H1 (cell line): ENCODE measurements around the gene DOK3. TPM values are rescaled to one million over a fixed set of nuclear protein-coding genes. Genes with fewer than 3 reads are reported as not detected.

Experiments used
- CTCF ChIA-PET: fragments of 300-600 bp; sonication (Branson Sonifier 250); formaldehyde crosslinking; loops from one replicate; lab custom pipeline; 2021; ENCODE audit not compliant: partially characterized antibody; lab: Charles Lee
- POLR2A ChIA-PET: fragments of 300-600 bp; sonication (Branson Sonifier 250); formaldehyde crosslinking; loops from one replicate; lab custom pipeline; 2021; ENCODE audit warnings: inconsistent platforms; ENCODE audit not compliant: partially characterized antibody; lab: Charles Lee
- DNase-seq, 2 experiments: peaks; one replicate each; pipeline versions ENCODE4 v3.0.0 to v3.0.0-alpha.2; 2010 to 2022; ENCODE audit warnings: low spot score in 2 of 2, low read depth in 1 of 2, mixed read lengths in 1 of 2
- FAIRE-seq: peaks from 2 replicates; lab custom pipeline; 2011; peaks lifted over from hg19 to GRCh38; lab: Jason Lieb, UNC
- H2AFZ ChIP-seq: 2 replicates; pipeline ENCODE4 v1.8.1; 2012; ENCODE audit warnings: low read length, inconsistent platforms
- H2AK5ac ChIP-seq: 2 replicates; pipeline ENCODE4 v1.6.1; 2013; ENCODE audit warnings: low read depth, low read length
- H2BK120ac ChIP-seq: replicated peaks from 2 replicates; pipeline ENCODE3; 2013; ENCODE audit warnings: low read depth, low read length, inconsistent platforms
- H2BK12ac ChIP-seq: 2 replicates; pipeline ENCODE4 v1.6.1; 2013; ENCODE audit warnings: low read depth, low read length
- H2BK15ac ChIP-seq: 2 replicates; pipeline ENCODE4 v1.6.1; 2013; ENCODE audit warnings: low read length
- H2BK20ac ChIP-seq: 2 replicates; pipeline ENCODE4 v1.6.1; 2013; ENCODE audit warnings: low read length
- H2BK5ac ChIP-seq: 2 replicates; pipeline ENCODE4 v1.6.1; 2013; ENCODE audit warnings: low read depth, low read length
- H3K14ac ChIP-seq: 2 replicates; pipeline ENCODE4 v1.6.1; 2013; ENCODE audit warnings: inconsistent platforms; ENCODE audit not compliant: insufficient read length
- H3K18ac ChIP-seq: 2 replicates; pipeline ENCODE4 v1.6.1; 2013; ENCODE audit warnings: low read length; ENCODE audit errors: extremely low read depth
- H3K23ac ChIP-seq: 2 replicates; pipeline ENCODE4 v1.6.1; 2013; ENCODE audit warnings: inconsistent platforms; ENCODE audit not compliant: insufficient read length
- H3K23me2 ChIP-seq: 2 replicates; pipeline ENCODE4 v1.6.1; 2013; ENCODE audit warnings: low read depth, low read length
- H3K27ac ChIP-seq: 2 replicates; pipeline ENCODE4 v1.6.1; 2011; ENCODE audit warnings: low read depth, low read length, inconsistent platforms
- H3K27me3 ChIP-seq, 4 experiments: replicated peaks in 1 of 4; 1 replicate in 1 of 4; 2 replicates in 3 of 4; pipeline versions ENCODE4 v1.6.1 to v1.8.1; 2011 to 2013; ENCODE audit warnings: low read length in 3 of 4, mild to moderate bottlenecking in 3 of 4, inconsistent platforms in 2 of 4, mixed read lengths in 2 of 4, moderate library complexity in 1 of 4; ENCODE audit not compliant: control insufficient read depth in 3 of 4, insufficient read depth in 3 of 4; ENCODE audit errors: extremely low read depth in 1 of 4
- H3K36me3 ChIP-seq, 4 experiments: 2 replicates each; pipeline versions ENCODE4 v1.6.1 to v1.8.1; 2011 to 2013; ENCODE audit warnings: mild to moderate bottlenecking in 4 of 4, low read length in 3 of 4, moderate library complexity in 2 of 4, control low read depth in 1 of 4, inconsistent platforms in 1 of 4; ENCODE audit not compliant: insufficient read depth in 4 of 4, control insufficient read depth in 2 of 4
- H3K4ac ChIP-seq: replicated peaks from 2 replicates; pipeline ENCODE3; 2013; ENCODE audit warnings: low read length, low read depth, mixed read lengths, inconsistent platforms; ENCODE audit not compliant: insufficient read length
- H3K4me1 ChIP-seq, 4 experiments: replicated peaks in 1 of 4; 1 replicate in 1 of 4; 2 replicates in 3 of 4; pipeline versions ENCODE4 v1.6.1 to v1.8.1; 2011 to 2013; ENCODE audit warnings: low read length in 3 of 4, inconsistent platforms in 2 of 4, mixed read lengths in 1 of 4; ENCODE audit not compliant: insufficient read depth in 4 of 4, control insufficient read depth in 3 of 4
- H3K4me2 ChIP-seq, 2 experiments: 2 replicates each; pipeline versions ENCODE4 v1.6.1 to v1.8.1; 2011 to 2013; ENCODE audit warnings: low read depth in 2 of 2, low read length in 2 of 2, control low read depth in 1 of 2, inconsistent platforms in 1 of 2, mild to moderate bottlenecking in 1 of 2; ENCODE audit not compliant: insufficient read depth in 1 of 2
- H3K4me3 ChIP-seq, 4 experiments: fragments of 200-600, 300-600 bp in 1 of 4; sonication (generic), shearing (Covaris generic), sonication (Bioruptor Twin) in 1 of 4; 2 replicates each; pipeline versions ENCODE4 v1.5.1 to v1.8.1; 2011 to 2016; ENCODE audit warnings: low read length in 4 of 4, low read depth in 3 of 4, control low read depth in 2 of 4, inconsistent platforms in 2 of 4, mild to moderate bottlenecking in 2 of 4, mixed read lengths in 1 of 4, moderate library complexity in 1 of 4; ENCODE audit not compliant: insufficient read depth in 2 of 4; ENCODE audit errors: extremely low read depth in 1 of 4
- H3K56ac ChIP-seq: replicated peaks from 2 replicates; pipeline ENCODE3; 2013; ENCODE audit warnings: low read depth, mild to moderate bottlenecking, mixed read lengths, low read length, inconsistent platforms; ENCODE audit not compliant: insufficient read length
- H3K79me1 ChIP-seq: 2 replicates; pipeline ENCODE4 v1.6.1; 2013; ENCODE audit warnings: low read depth, low read length, control low read depth
- H3K79me2 ChIP-seq, 2 experiments: 2 replicates each; pipeline versions ENCODE4 v1.6.1 to v1.8.1; 2012 to 2013; ENCODE audit warnings: low read length in 2 of 2, mild to moderate bottlenecking in 2 of 2, inconsistent platforms in 1 of 2; ENCODE audit not compliant: insufficient read depth in 2 of 2, control insufficient read depth in 1 of 2
- H3K9ac ChIP-seq, 4 experiments: replicated peaks in 1 of 4; 1 replicate in 1 of 4; 2 replicates in 3 of 4; pipeline versions ENCODE4 v1.6.1 to v1.8.1; 2011 to 2013; ENCODE audit warnings: low read depth in 3 of 4, low read length in 3 of 4, control low read depth in 2 of 4, mild to moderate bottlenecking in 2 of 4, moderate library complexity in 2 of 4, inconsistent platforms in 1 of 4; ENCODE audit errors: extremely low read depth in 1 of 4
- H3K9me3 ChIP-seq, 2 experiments: 2 replicates each; pipeline versions ENCODE4 v1.6.1 to v1.8.1; 2012 to 2013; ENCODE audit warnings: mild to moderate bottlenecking in 2 of 2, moderate library complexity in 2 of 2, control low read depth in 1 of 2, inconsistent platforms in 1 of 2, low read depth in 1 of 2, low read length in 1 of 2, mixed read lengths in 1 of 2; ENCODE audit not compliant: insufficient read depth in 2 of 2
- H4K20me1 ChIP-seq, 2 experiments: replicated peaks in 1 of 2; 2 replicates each; pipeline versions ENCODE3 to v1.8.1; 2011 to 2013; ENCODE audit warnings: inconsistent platforms in 2 of 2, low read length in 2 of 2, mild to moderate bottlenecking in 1 of 2; ENCODE audit not compliant: insufficient read depth in 2 of 2, control insufficient read depth in 1 of 2
- H4K5ac ChIP-seq: 2 replicates; pipeline ENCODE4 v1.6.1; 2013; ENCODE audit warnings: low read length, low read depth, mixed read lengths, inconsistent platforms; ENCODE audit not compliant: insufficient read length
- H4K8ac ChIP-seq: 2 replicates; pipeline ENCODE4 v1.8.0; 2013; ENCODE audit warnings: mild to moderate bottlenecking, moderate library complexity, low read length, inconsistent platforms; ENCODE audit not compliant: insufficient read depth; ENCODE audit errors: extremely low read depth
- H4K91ac ChIP-seq: replicated peaks from 2 replicates; pipeline ENCODE3; 2013; ENCODE audit warnings: low read length, mixed read lengths, inconsistent platforms; ENCODE audit not compliant: insufficient read length
- JUND ChIP-seq: IDR thresholded peaks from 2 replicates; pipeline ENCODE4 v1.6.1; 2011; ENCODE audit warnings: mild to moderate bottlenecking, improper control_type of control experiment, low read length
- RAD21 ChIP-seq, 2 experiments: IDR thresholded peaks in 1 of 2; conservative IDR thresholded peaks in 1 of 2; 2 replicates each; pipeline ENCODE4 v1.6.1; 2011; ENCODE audit warnings: low read depth in 2 of 2, low read length in 2 of 2, improper control_type of control experiment in 1 of 2, inconsistent platforms in 1 of 2, mild to moderate bottlenecking in 1 of 2, moderate library complexity in 1 of 2
- WGBS, 2 experiments: shearing (Covaris generic) in 1 of 2; methylation state at CpG; one replicate each; pipeline versions ENCODE4 v1.1.6 to v1.1.7; 2013 to 2015; ENCODE audit warnings: low lambda C conversion rate in 2 of 2, mixed read lengths in 2 of 2, inconsistent platforms in 1 of 2, low coverage in 1 of 2, missing lambda C conversion rate in 1 of 2; ENCODE audit not compliant: insufficient replicate concordance in 2 of 2, insufficient coverage in 1 of 2, insufficient read length in 1 of 2; ENCODE audit errors: extremely low coverage in 1 of 2, missing lambda C conversion rate in 1 of 2; 5-methylcytosine and 5-hydroxymethylcytosine counted together
- polyA plus RNA-seq, 7 experiments: library from polyadenylated mRNA; depleted of rRNA in 3 of 7; stranded (reverse) in 5 of 7; unstranded in 2 of 7; fragments of >200 nt in 5 of 7; fragments of 200-250 nt in 2 of 7; gene quantifications; 1 replicate in 5 of 7; 2 replicates in 1 of 7; 4 replicates in 1 of 7; pipeline versions ENCODE4 v1.2.1 to v1.2.3, GENCODE V29; 2011 to 2013; ENCODE audit warnings: missing spikeins in 2 of 7, mixed read lengths in 2 of 7
- total RNA-seq: library from RNA; stranded (reverse); fragmentation: NEBNext Ultra II Directional; extraction: Animal tissue kit (Norgen Biotek cat#: 25700); gene quantifications from 2 replicates; pipeline ENCODE4 v1.2.1, GENCODE V29; 2021
- TF ChIP-seq, protein P1 (sequence below), 3 experiments: IDR thresholded peaks; 1 replicate in 2 of 3; 2 replicates in 1 of 3; pipeline versions ENCODE4 v1.5.1 to v1.6.1; 2011; ENCODE audit warnings: low read length in 3 of 3, mild to moderate bottlenecking in 3 of 3, inconsistent platforms in 2 of 3, low read depth in 1 of 3, moderate library complexity in 1 of 3; ENCODE audit not compliant: insufficient read depth in 1 of 3; ENCODE audit errors: control extremely low read depth in 1 of 3

Gene DOK3
- total and polyA plus RNA-seq, 2 of the 8 experiments (the other 6 are each of a cell fraction or from before 2014, with no cell fraction given): 4.2 to 6.4 TPM

- H2BK120ac ChIP-seq: no peak overlapping the region
- no peak overlapping the region for H2BK15ac ChIP-seq
- H3K18ac ChIP-seq: no peak overlapping the region
- no peak overlapping the region for H3K27ac ChIP-seq
- no peak overlapping the region for H3K4ac ChIP-seq
- H3K56ac ChIP-seq: no peak overlapping the region
- H2BK12ac ChIP-seq: 0 out of 2 replicates have a peak overlapping the region, but pooled peaks have one; percentile 88
- WGBS, 2 experiments: 82% methylated on average over 17 of the region's 17 CpGs; no CpG with 5 or more reads in 1 of the 2 experiments
- H3K4me2 ChIP-seq: peak overlapping the region; percentile 81 to 93; a peak in 2 of 4 replicates
- H4K5ac ChIP-seq: no peak overlapping the region
- DNase-seq: no peak
- peak overlapping the region in 1 of 4 experiments; percentile 77; a peak in 3 of 8 replicates for H3K4me3 ChIP-seq
- no peak overlapping the region for H2AFZ ChIP-seq
- peaks cover 15% of the 10 kb centered on the region; the same call in 1 of the 2 replicates for H3K23me2 ChIP-seq
- POLR2A ChIA-PET: interaction anchor here (0.6 to 67.5 kb wide), 15 partner anchors 16 to 148 kb away, joined by 3 to 3349 read pairs (median 5); partner anchors contain the start of genes DBN1, DOK3, GRK6 and PDLIM7
- H2BK5ac ChIP-seq: no peak overlapping the region
- H4K8ac ChIP-seq: no peak overlapping the region
- TF ChIP-seq RAD21 (IDR thresholded peaks at IDR 0.05 in 1 of 2, conservative IDR thresholded peaks at IDR 0.05 in 1 of 2; ENCODE audit: low read depth in 2 of 2, low read length in 2 of 2) (0 out of 4 replicates have a peak, but pooled peaks of 1 of the 2 experiments have one; percentile 1), JUND (no peak)
- TF ChIP-seq, protein P1, sequence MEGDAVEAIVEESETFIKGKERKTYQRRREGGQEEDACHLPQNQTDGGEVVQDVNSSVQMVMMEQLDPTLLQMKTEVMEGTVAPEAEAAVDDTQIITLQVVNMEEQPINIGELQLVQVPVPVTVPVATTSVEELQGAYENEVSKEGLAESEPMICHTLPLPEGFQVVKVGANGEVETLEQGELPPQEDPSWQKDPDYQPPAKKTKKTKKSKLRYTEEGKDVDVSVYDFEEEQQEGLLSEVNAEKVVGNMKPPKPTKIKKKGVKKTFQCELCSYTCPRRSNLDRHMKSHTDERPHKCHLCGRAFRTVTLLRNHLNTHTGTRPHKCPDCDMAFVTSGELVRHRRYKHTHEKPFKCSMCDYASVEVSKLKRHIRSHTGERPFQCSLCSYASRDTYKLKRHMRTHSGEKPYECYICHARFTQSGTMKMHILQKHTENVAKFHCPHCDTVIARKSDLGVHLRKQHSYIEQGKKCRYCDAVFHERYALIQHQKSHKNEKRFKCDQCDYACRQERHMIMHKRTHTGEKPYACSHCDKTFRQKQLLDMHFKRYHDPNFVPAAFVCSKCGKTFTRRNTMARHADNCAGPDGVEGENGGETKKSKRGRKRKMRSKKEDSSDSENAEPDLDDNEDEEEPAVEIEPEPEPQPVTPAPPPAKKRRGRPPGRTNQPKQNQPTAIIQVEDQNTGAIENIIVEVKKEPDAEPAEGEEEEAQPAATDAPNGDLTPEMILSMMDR (IDR thresholded peaks at IDR 0.05; ENCODE audit: control extremely low read depth in 1 of 3, insufficient read depth in 1 of 3, low read depth in 1 of 3, low read length in 3 of 3): peak in 1 of 3 experiments; percentile 14; a peak in 1 of 4 replicates
- TF ChIP-seq, all 59 proteins: peak for 2
- Histone ChIP-seq H3K79me2 (no peaks in the 10 kb centered on the region), H3K27me3 (peaks cover 0 to 10% (median 8%) of the 10 kb centered on the region in 4 experiments; a peak in 3 of 7 replicates), H2BK20ac (no peak overlapping the region), H3K4me1 (peaks cover 0 to 28% (median 15%) of the 10 kb centered on the region in 4 experiments; a peak in 6 of 7 replicates), H2AK5ac (no peak overlapping the region), H4K91ac (no peak overlapping the region), H3K36me3 (peaks cover 4 to 11% (median 9%) of the 10 kb centered on the region in 4 experiments; a peak in 7 of 8 replicates), H3K23ac (no peak overlapping the region), H3K9me3 (no peaks in the 10 kb centered on the region), H3K14ac (no peak overlapping the region), H3K79me1 (no peaks in the 10 kb centered on the region; the same call in 1 of the 2 replicates), H3K9ac (no peak overlapping the region), H4K20me1 (peaks cover 10 to 11% of the 10 kb centered on the region in 2 experiments)
- CTCF ChIA-PET: interaction anchor here (0.9 to 23.6 kb wide), 24 partner anchors 12 to 339 kb away, joined by 3 to 430 read pairs (median 6); partner anchors contain the start of genes F12, MXD3, PFN3 and PRR7
- no peak for FAIRE-seq
These were observed 56.7 kb downstream of the DOK3 start for GRCh38 chr5:177452688-177453638.
